Chondrocyte (in vitro differentiated cells): ENCODE measurements around the gene SOWAHA. TPM values are rescaled to one million over a fixed set of nuclear protein-coding genes. Genes with fewer than 3 reads are reported as not detected.
A peak's percentile ranks its signal among the peaks of the same experiment; 100 is the strongest.

Experiments
- DNase-seq: peaks from one replicate; pipeline ENCODE4 v3.0.0; 2021; ENCODE audit warnings: mixed read lengths, low spot score
- H3K27ac Mint-ChIP-seq: one replicate; pipeline ENCODE4 v1.8.0; 2021; ENCODE audit warnings: mild to moderate bottlenecking, moderate library complexity, mixed read lengths; ENCODE audit not compliant: unreplicated experiment
- H3K27me3 Mint-ChIP-seq: 2 replicates; pipeline ENCODE4 v1.8.0; 2021; ENCODE audit warnings: low read depth, mixed read lengths
- H3K36me3 Mint-ChIP-seq: 2 replicates; pipeline ENCODE4 v1.8.0; 2021; ENCODE audit warnings: low read depth, mixed read lengths
- H3K4me1 Mint-ChIP-seq: 2 replicates; pipeline ENCODE4 v1.8.0; 2021; ENCODE audit warnings: low read depth, mild to moderate bottlenecking, mixed read lengths
- H3K4me3 Mint-ChIP-seq: one replicate; pipeline ENCODE4 v1.8.0; 2021; ENCODE audit warnings: mild to moderate bottlenecking, moderate library complexity, mixed read lengths; ENCODE audit not compliant: unreplicated experiment
- H3K9me3 Mint-ChIP-seq: 2 replicates; pipeline ENCODE4 v1.8.0; 2021; ENCODE audit warnings: low read depth, mixed read lengths
- CTCF ChIP-seq: fragments of 200-600 bp; sonication (generic); IDR thresholded peaks from 2 replicates; pipeline ENCODE4 v1.5.0; 2021; ENCODE audit warnings: antibody characterized with exemption, mild to moderate bottlenecking, moderate library complexity
- total RNA-seq: library from RNA; stranded (reverse); gene quantifications from 3 replicates; pipeline ENCODE4 v1.2.1, GENCODE V29; 2021

Gene SOWAHA
- total RNA-seq, 1 donor from 2014 or later, result not detected

GRCh38 chr5:132808448-132808847 is 4.7 kb upstream of the SOWAHA start:
- Mint-ChIP-seq H3K4me3 (no peak overlapping the region), H3K9me3 (no peaks in the 10 kb centered on the region), H3K4me1 (peaks cover 10% of the 10 kb centered on the region), H3K27ac (no peak overlapping the region), H3K27me3 (peaks cover 42% of the 10 kb centered on the region), H3K36me3 (peaks cover 5% of the 10 kb centered on the region)
- no peak for TF ChIP-seq CTCF
- DNase-seq, result no peak

- Mint-ChIP-seq H3K9me3 (no peaks in the 10 kb centered on the region), H3K27me3 (peaks cover 39% of the 10 kb centered on the region)
- no peak for DNase-seq
These were observed 4.2 kb upstream of the SOWAHA start for GRCh38 chr5:132808866-132809265.

GRCh38 chr5:132810605-132811004 is 2.5 kb upstream of the SOWAHA start:
- Mint-ChIP-seq H3K4me1 (peaks cover 10% of the 10 kb centered on the region), H3K27ac (no peak overlapping the region), H3K27me3 (peaks cover 32% of the 10 kb centered on the region), H3K9me3 (no peaks in the 10 kb centered on the region), H3K4me3 (no peak overlapping the region), H3K36me3 (peaks cover 1% of the 10 kb centered on the region)
- no peak for DNase-seq
- no peak for TF ChIP-seq CTCF

More at GRCh38 chr5:132808866-132809265, 4.2 kb upstream of the SOWAHA start:
- H3K4me3 Mint-ChIP-seq, result no peak overlapping the region
- H3K27ac Mint-ChIP-seq, result no peak overlapping the region
- peaks cover 10% of the 10 kb centered on the region for H3K4me1 Mint-ChIP-seq
- TF ChIP-seq CTCF, result no peak
- H3K36me3 Mint-ChIP-seq, result peaks cover 5% of the 10 kb centered on the region

- H3K4me3 Mint-ChIP-seq, result peak overlapping the region; percentile 70
- no peak for TF ChIP-seq CTCF
- H3K4me1 Mint-ChIP-seq, result peaks cover 10% of the 10 kb centered on the region
These were observed 858 bp upstream of the SOWAHA start for GRCh38 chr5:132812123-132812765.

GRCh38 chr5:132813599-132814502 is 749 bp downstream of the SOWAHA start:
- peak; percentile 18 for TF ChIP-seq CTCF
- Mint-ChIP-seq H3K27me3 (peaks cover 30% of the 10 kb centered on the region), H3K36me3 (peaks cover 1% of the 10 kb centered on the region), H3K4me1 (peaks cover 7% of the 10 kb centered on the region), H3K9me3 (no peaks in the 10 kb centered on the region), H3K27ac (no peak overlapping the region), H3K4me3 (no peak overlapping the region)
- DNase-seq, result no peak

More at GRCh38 chr5:132812123-132812765, 858 bp upstream of the SOWAHA start:
- no peak overlapping the region for H3K27ac Mint-ChIP-seq
- H3K36me3 Mint-ChIP-seq, result peaks cover 1% of the 10 kb centered on the region
- no peak for DNase-seq
- H3K9me3 Mint-ChIP-seq, result no peaks in the 10 kb centered on the region
- peaks cover 32% of the 10 kb centered on the region for H3K27me3 Mint-ChIP-seq
